ENCODE data around the gene RECQL5. TPM values are rescaled to one million over a fixed set of nuclear protein-coding genes. Genes with fewer than 3 reads are reported as not detected.
A peak's percentile ranks its signal among the peaks of the same experiment; 100 is the strongest.

Gene RECQL5
- total RNA-seq, 2 experiments from 2014 or later, result 90.0 to 139 TPM

DNA sequence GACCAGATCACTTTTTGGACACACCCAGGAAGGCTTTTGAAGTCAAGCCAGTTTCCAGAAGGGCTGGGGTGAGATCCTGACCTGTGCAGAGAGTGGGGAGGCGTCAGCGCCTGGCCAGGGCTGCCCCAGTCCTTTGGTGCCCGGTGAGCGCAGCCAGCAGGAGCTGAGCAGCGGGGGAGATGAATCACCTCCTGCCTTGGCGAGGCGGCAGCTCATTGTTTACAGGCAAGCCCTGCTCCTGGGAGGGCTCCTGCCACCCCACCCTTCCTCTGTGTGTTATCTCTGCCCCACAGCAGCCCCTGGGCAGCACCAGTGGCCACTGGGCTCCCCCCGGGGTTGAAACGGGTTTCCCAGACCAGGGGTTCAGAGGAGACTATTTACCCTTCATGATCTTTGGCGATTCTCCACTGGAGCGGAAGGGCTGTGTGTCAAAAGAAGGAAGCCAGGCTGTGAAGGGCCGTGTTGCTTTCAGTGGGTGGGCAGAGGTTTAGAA, 40.2 kb upstream of the RECQL5 start:
- ChIA-PET CTCF (ENCODE audit: unreplicated experiment) (interaction anchor here (1.2 kb wide), 1 partner anchor 17 kb away, joined by 3 read pairs; no protein-coding TSS in a partner anchor), POLR2A (no interaction called here)
- Histone ChIP-seq H2AFZ (ENCODE audit: low read length) (no peak overlapping the region), H3K9me2 (ENCODE audit: insufficient read depth, low read length) (no peaks in the 10 kb centered on the region), H4K20me1 (ENCODE audit: insufficient read depth, low read length) (no peaks in the 10 kb centered on the region), H3K4me3 (ENCODE audit: low read depth, low read length, poor library complexity, severe bottlenecking) (no peak overlapping the region), H3K27ac (ENCODE audit: low read depth, low read length, poor library complexity, severe bottlenecking) (no peak overlapping the region), H3K4me2 (ENCODE audit: low read length) (no peak overlapping the region), H3K36me3 (ENCODE audit: insufficient read depth, low read length) (peaks cover 68% of the 10 kb centered on the region), H3K4me1 (ENCODE audit: insufficient read depth, low read length, poor library complexity, severe bottlenecking) (no peaks in the 10 kb centered on the region), H3K79me2 (ENCODE audit: insufficient read depth, low read depth, low read length) (no peaks in the 10 kb centered on the region), H3K9me3 (ENCODE audit: low read length) (no peaks in the 10 kb centered on the region)
- DNase-seq (ENCODE audit: low spot score), result no peak
- no TSS peak for BruUV-seq (replicated peaks)
- intact Hi-C loops (cut with micrococcal nuclease; ENCODE audit: unreplicated experiment), result no loop called here
- TF ChIP-seq, protein P1, sequence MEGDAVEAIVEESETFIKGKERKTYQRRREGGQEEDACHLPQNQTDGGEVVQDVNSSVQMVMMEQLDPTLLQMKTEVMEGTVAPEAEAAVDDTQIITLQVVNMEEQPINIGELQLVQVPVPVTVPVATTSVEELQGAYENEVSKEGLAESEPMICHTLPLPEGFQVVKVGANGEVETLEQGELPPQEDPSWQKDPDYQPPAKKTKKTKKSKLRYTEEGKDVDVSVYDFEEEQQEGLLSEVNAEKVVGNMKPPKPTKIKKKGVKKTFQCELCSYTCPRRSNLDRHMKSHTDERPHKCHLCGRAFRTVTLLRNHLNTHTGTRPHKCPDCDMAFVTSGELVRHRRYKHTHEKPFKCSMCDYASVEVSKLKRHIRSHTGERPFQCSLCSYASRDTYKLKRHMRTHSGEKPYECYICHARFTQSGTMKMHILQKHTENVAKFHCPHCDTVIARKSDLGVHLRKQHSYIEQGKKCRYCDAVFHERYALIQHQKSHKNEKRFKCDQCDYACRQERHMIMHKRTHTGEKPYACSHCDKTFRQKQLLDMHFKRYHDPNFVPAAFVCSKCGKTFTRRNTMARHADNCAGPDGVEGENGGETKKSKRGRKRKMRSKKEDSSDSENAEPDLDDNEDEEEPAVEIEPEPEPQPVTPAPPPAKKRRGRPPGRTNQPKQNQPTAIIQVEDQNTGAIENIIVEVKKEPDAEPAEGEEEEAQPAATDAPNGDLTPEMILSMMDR (conservative IDR thresholded peaks at IDR 0.05; ENCODE audit: low read length), result no peak
- no peak for TF ChIP-seq EZH2phosphoT487 (IDR thresholded peaks at IDR 0.05; ENCODE audit: borderline replicate concordance, low read depth, low read length)

DNA sequence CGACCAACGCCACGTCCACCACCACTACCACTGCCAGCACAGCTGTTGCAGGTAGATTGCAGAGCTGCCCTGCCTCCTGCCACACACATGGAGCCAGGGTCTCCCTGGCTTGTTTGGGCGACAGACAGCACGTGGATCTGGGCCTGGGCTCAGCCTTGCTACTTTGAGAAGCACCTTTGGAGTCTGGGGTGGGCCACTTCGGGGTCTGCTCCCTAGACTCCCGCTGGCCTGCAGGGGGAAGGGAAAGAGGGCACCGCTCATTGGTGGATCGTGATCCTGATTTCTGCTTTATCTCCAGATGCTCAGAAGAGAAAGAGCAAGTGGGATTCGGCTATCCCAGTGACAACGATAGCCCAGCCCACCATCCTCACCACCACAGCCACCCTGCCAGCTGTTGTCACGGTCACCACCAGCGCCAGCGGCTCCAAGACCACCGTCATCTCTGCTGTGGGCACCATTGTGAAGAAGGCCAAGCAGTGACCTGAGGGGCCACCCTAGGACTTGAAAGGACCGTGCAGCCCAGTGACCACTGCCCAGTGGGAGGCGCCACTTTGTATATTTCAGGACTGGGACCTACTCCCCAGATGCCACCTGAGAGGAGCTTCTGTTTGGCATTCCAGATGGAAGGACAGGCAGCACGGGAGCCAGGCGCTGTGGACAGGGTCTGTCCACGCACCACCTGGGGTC, 39.2 kb upstream of the RECQL5 start:
- no peak overlapping the region for H3K27ac ChIP-seq (ENCODE audit: low read depth, low read length, poor library complexity, severe bottlenecking)
- H3K4me2 ChIP-seq (ENCODE audit: low read length), result no peak overlapping the region
- TF ChIP-seq EZH2phosphoT487 (IDR thresholded peaks at IDR 0.05; ENCODE audit: borderline replicate concordance, low read depth, low read length), result no peak
- TF ChIP-seq, protein P1 (conservative IDR thresholded peaks at IDR 0.05; ENCODE audit: low read length), result 0 out of 2 replicates have a peak, but pooled peaks have one; percentile 21
- ChIA-PET CTCF (ENCODE audit: unreplicated experiment) (interaction anchor here (1.2 kb wide), 1 partner anchor 16 kb away, joined by 3 read pairs; no protein-coding TSS in a partner anchor), POLR2A (no interaction called here)
- no peak for DNase-seq (ENCODE audit: low spot score)
- no peak overlapping the region for H3K4me3 ChIP-seq (ENCODE audit: low read depth, low read length, poor library complexity, severe bottlenecking)
- peaks cover 77% of the 10 kb centered on the region for H3K36me3 ChIP-seq (ENCODE audit: insufficient read depth, low read length)
- no peaks in the 10 kb centered on the region for H3K9me3 ChIP-seq (ENCODE audit: low read length)
- BruUV-seq (replicated peaks), result TSS peak; percentile 39
- H4K20me1 ChIP-seq (ENCODE audit: insufficient read depth, low read length), result no peaks in the 10 kb centered on the region
- no peak overlapping the region for H2AFZ ChIP-seq (ENCODE audit: low read length)
- no peaks in the 10 kb centered on the region for H3K79me2 ChIP-seq (ENCODE audit: insufficient read depth, low read depth, low read length)
- intact Hi-C loops (cut with micrococcal nuclease; ENCODE audit: unreplicated experiment), result no loop called here
- no peaks in the 10 kb centered on the region for H3K4me1 ChIP-seq (ENCODE audit: insufficient read depth, low read length, poor library complexity, severe bottlenecking)
- H3K9me2 ChIP-seq (ENCODE audit: insufficient read depth, low read length), result no peaks in the 10 kb centered on the region
